HFFc6 (cell line): ENCODE measurements around the gene ALK. TPM values are rescaled to one million over a fixed set of nuclear protein-coding genes. Genes with fewer than 3 reads are reported as not detected.

ENCODE experiments used
- DNase-seq: peaks from one replicate; pipeline ENCODE4 v3.0.0-alpha.2; 2018
- H3K27ac Mint-ChIP-seq: 2 replicates; pipeline ENCODE4 v1.8.0; 2020; ENCODE audit warnings: mild to moderate bottlenecking, mixed read lengths
- H3K27me3 Mint-ChIP-seq: 2 replicates; pipeline ENCODE4 v1.8.0; 2021; ENCODE audit warnings: mild to moderate bottlenecking, moderate library complexity, mixed read lengths; ENCODE audit not compliant: insufficient read depth
- H3K36me3 Mint-ChIP-seq: 2 replicates; pipeline ENCODE4 v1.8.0; 2021; ENCODE audit warnings: low read depth, mixed read lengths
- H3K4me1 Mint-ChIP-seq: 2 replicates; pipeline ENCODE4 v1.8.0; 2020; ENCODE audit warnings: low read depth, mixed read lengths
- H3K4me3 Mint-ChIP-seq: 2 replicates; pipeline ENCODE4 v1.8.0; 2020; ENCODE audit warnings: mild to moderate bottlenecking, moderate library complexity, mixed read lengths
- H3K9me3 Mint-ChIP-seq: 2 replicates; pipeline ENCODE4 v1.8.0; 2020; ENCODE audit warnings: mild to moderate bottlenecking, mixed read lengths
- CTCF ChIP-seq: fragments of 200-600 bp; sonication (generic); IDR thresholded peaks from 2 replicates; pipeline ENCODE4 v1.5.0; 2021; ENCODE audit warnings: antibody characterized with exemption, mild to moderate bottlenecking
- total RNA-seq, 6 experiments: library from RNA; stranded (reverse); fragmentation: NEBNext Ultra II Directional; extraction: Animal tissue kit (Norgen Biotek cat#: 25700); gene quantifications; 2 replicates in 1 of 6; 3 replicates in 5 of 6; pipeline ENCODE4 v1.2.3, GENCODE V29; 2021

The ALK gene
- total RNA-seq, 6 experiments from 2014 or later, result not detected

DNA sequence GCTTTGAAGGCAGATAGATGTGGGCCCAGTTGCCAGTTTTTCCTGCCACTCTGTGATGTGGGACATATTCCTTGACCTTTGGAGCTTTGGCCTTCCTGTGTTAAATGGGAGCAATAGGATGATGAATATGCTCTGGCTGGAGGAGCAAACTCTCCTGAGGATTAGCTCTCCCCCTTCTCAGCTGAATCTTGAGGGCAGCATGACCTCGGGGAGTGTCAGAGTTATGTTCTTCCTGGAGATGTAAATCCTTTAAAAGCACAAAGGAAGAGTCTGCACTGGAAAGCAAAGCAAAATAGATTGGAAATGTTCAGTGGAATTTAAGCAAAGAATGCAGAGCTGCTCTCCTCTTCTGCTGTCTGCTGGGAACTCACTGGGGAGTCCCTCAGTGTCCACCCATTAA is 160.1 kb downstream of the ALK start:
- H3K27ac Mint-ChIP-seq, result no peak overlapping the region
- DNase-seq, result no peak
- H3K36me3 Mint-ChIP-seq, result no peaks in the 10 kb centered on the region
- no peaks in the 10 kb centered on the region for H3K9me3 Mint-ChIP-seq
- peaks cover 8% of the 10 kb centered on the region for H3K27me3 Mint-ChIP-seq
- H3K4me1 Mint-ChIP-seq, result peaks cover 4% of the 10 kb centered on the region; the same call in 1 of the 2 replicates
- no peak overlapping the region for H3K4me3 Mint-ChIP-seq
- no peak for TF ChIP-seq CTCF

- no peak for TF ChIP-seq CTCF
- Mint-ChIP-seq H3K4me3 (no peak overlapping the region), H3K36me3 (no peaks in the 10 kb centered on the region), H3K27me3 (peaks cover 9% of the 10 kb centered on the region), H3K9me3 (no peaks in the 10 kb centered on the region), H3K27ac (no peak overlapping the region), H3K4me1 (no peaks in the 10 kb centered on the region)
- no peak for DNase-seq
Measured at GRCh38 chr2:29760008-29760407, 161.4 kb downstream of the ALK start.

DNA sequence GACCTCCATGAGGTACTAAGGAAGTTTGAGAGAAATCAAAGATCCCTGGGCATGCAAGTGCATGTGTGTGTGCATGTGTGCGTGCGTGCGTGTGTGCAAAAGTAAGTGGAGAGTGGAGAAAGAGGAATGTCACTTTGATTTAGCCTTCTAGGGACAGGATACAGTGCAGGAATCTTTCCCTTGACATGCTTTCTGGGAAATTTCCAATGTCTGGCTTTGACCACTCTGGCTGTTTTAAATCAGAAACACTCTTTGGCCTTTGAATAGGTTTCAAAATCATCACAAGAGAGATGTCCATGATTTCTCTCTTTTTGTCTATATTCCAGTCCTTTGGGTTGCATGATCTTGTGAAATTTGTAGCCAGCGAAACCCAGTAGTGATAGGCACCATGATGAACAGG is 162.0 kb downstream of the ALK start:
- Mint-ChIP-seq H3K4me1 (no peaks in the 10 kb centered on the region), H3K9me3 (no peaks in the 10 kb centered on the region), H3K27me3 (peaks cover 9% of the 10 kb centered on the region), H3K4me3 (no peak overlapping the region), H3K27ac (no peak overlapping the region), H3K36me3 (no peaks in the 10 kb centered on the region)
- TF ChIP-seq CTCF, result no peak
- no peak for DNase-seq

DNA sequence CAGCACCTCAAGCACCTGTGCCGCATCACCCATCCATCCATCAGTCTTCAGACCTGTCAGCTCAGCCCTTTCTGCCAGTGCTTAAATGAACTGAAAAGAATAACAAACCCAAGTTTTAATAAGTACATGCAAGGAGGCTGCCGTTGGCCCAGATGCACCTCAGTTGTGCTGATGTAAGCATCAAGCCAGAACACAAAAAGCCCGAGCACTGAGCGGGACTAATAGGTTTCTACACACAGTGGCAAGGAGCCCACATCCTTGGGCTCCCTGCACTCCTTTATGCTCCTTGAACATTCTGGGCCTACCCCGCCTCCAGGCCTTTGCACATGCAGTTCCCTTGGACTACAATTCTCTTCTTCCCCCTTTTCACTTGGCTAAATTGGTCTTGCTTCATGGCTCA is 165.6 kb downstream of the ALK start:
- no peak overlapping the region for H3K27ac Mint-ChIP-seq
- no peaks in the 10 kb centered on the region for H3K36me3 Mint-ChIP-seq
- H3K27me3 Mint-ChIP-seq, result peaks cover 22% of the 10 kb centered on the region
- peaks cover 8% of the 10 kb centered on the region; the same call in 1 of the 2 replicates for H3K4me1 Mint-ChIP-seq
- TF ChIP-seq CTCF, result no peak
- DNase-seq, result no peak
- no peak overlapping the region for H3K4me3 Mint-ChIP-seq
- no peaks in the 10 kb centered on the region for H3K9me3 Mint-ChIP-seq

DNA sequence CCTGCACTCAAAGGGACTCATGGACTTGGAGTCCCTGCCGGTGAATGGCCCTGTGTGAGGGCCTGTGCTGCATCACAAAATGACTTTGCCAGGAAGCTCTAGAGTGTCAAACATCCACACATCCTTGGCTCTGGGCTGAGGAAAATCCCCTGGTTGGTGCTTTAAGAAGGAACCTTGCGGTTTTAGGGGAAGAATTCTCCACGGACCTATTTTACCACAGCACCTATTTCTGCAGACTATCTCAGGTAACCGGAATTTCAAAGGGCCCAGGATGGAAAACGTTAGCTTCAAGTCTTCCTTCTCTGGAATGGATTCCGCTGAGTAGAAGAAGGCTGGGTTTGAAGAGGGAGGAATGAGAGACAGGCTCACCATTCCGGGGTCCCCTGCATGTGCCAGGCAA is 166.2 kb downstream of the ALK start:
- Mint-ChIP-seq H3K9me3 (no peaks in the 10 kb centered on the region), H3K4me3 (no peak overlapping the region), H3K4me1 (peaks cover 8% of the 10 kb centered on the region; the same call in 1 of the 2 replicates), H3K27me3 (peaks cover 22% of the 10 kb centered on the region), H3K36me3 (no peaks in the 10 kb centered on the region), H3K27ac (no peak overlapping the region)
- DNase-seq, result no peak
- TF ChIP-seq CTCF, result no peak
